SK-N-SH (cell line): ENCODE data around the gene CREBZF. TPM values are rescaled to one million over a fixed set of nuclear protein-coding genes. Genes with fewer than 3 reads are reported as not detected.
A peak's percentile ranks its signal among the peaks of the same experiment; 100 is the strongest.

Source experiments
- CTCF ChIA-PET: fragments of 300-600, 350-600 bp; formaldehyde crosslinking; extraction: SDS; loops from one replicate; lab custom pipeline; 2021; lab: Yijun Ruan, JAX
- POLR2A ChIA-PET: fragments of 350-600 bp; sonication (Branson Sonifier 250); formaldehyde crosslinking; extraction: SDS; loops from one replicate; lab custom pipeline; 2020; ENCODE audit warnings: antibody characterized with exemption, inconsistent platforms; lab: Yijun Ruan, JAX
- DNase-seq: peaks from one replicate; pipeline ENCODE4 v3.0.0; 2012
- H2AFZ ChIP-seq: fragments of 200-600 bp; sonication (generic); 2 replicates; pipeline ENCODE4 v1.8.1; 2016; ENCODE audit warnings: antibody characterized with exemption, mild to moderate bottlenecking, low read depth
- H3F3A ChIP-seq: fragments of 200-600 bp; sonication (generic); replicated peaks from 2 replicates; pipeline ENCODE3; 2016; ENCODE audit warnings: antibody characterized with exemption, mild to moderate bottlenecking; ENCODE audit not compliant: insufficient read depth
- H3K27ac ChIP-seq, 2 experiments: fragments of 200-500 bp in 1 of 2; fragments of 200-600 bp in 1 of 2; sonication (Bioruptor generic) in 1 of 2; sonication (generic), shearing (Covaris generic) in 1 of 2; 2 replicates each; pipeline versions ENCODE4 v1.5.1 to v1.6.1; 2014 to 2016; ENCODE audit warnings: low read depth in 2 of 2, inconsistent platforms in 1 of 2, low read length in 1 of 2, mild to moderate bottlenecking in 1 of 2, mixed read lengths in 1 of 2
- H3K27me3 ChIP-seq: fragments of 200-600 bp; sonication (generic), shearing (Covaris generic); 2 replicates; pipeline ENCODE4 v1.6.1; 2016; ENCODE audit warnings: mixed run types; ENCODE audit not compliant: insufficient read depth
- H3K36me3 ChIP-seq, 2 experiments: fragments of 200-500 bp in 1 of 2; fragments of 200-600 bp in 1 of 2; sonication (Bioruptor generic) in 1 of 2; sonication (generic) in 1 of 2; replicated peaks in 1 of 2; 2 replicates each; pipeline versions ENCODE3 to v1.5.1; 2014 to 2016; ENCODE audit warnings: low read length in 1 of 2, mild to moderate bottlenecking in 1 of 2; ENCODE audit not compliant: insufficient read depth in 2 of 2, control insufficient read depth in 1 of 2
- H3K4me1 ChIP-seq, 2 experiments: fragments of 200-500 bp in 1 of 2; fragments of 200-600 bp in 1 of 2; sonication (Bioruptor generic) in 1 of 2; sonication (generic), shearing (Covaris generic) in 1 of 2; 2 replicates each; pipeline versions ENCODE4 v1.5.1 to v1.6.1; 2014 to 2016; ENCODE audit warnings: low read depth in 1 of 2, low read length in 1 of 2, mixed run types in 1 of 2; ENCODE audit not compliant: insufficient read depth in 2 of 2, control insufficient read depth in 1 of 2
- H3K4me2 ChIP-seq: fragments of 200-600 bp; sonication (generic), shearing (Covaris generic); 2 replicates; pipeline ENCODE4 v1.6.1; 2017; ENCODE audit warnings: mixed run types
- H3K4me3 ChIP-seq, 2 experiments: fragments of 200-500 bp in 1 of 2; fragments of 200-600 bp in 1 of 2; sonication (Bioruptor generic) in 1 of 2; sonication (generic), shearing (Covaris generic) in 1 of 2; 2 replicates each; pipeline versions ENCODE4 v1.5.1 to v1.8.1; 2014 to 2016; ENCODE audit warnings: low read depth in 2 of 2, inconsistent platforms in 1 of 2, low read length in 1 of 2, mild to moderate bottlenecking in 1 of 2, mixed read lengths in 1 of 2, moderate library complexity in 1 of 2
- H3K79me2 ChIP-seq: fragments of 200-600 bp; sonication (generic); 2 replicates; pipeline ENCODE4 v1.8.1; 2017; ENCODE audit warnings: mild to moderate bottlenecking; ENCODE audit not compliant: insufficient read depth
- H3K9ac ChIP-seq: fragments of 200-600 bp; sonication (generic); 2 replicates; pipeline ENCODE4 v1.6.1; 2017; ENCODE audit warnings: mixed run types
- H3K9me2 ChIP-seq: fragments of 200-600 bp; sonication (generic); 2 replicates; pipeline ENCODE4 v1.6.1; 2017; ENCODE audit warnings: mixed run types
- H3K9me3 ChIP-seq: fragments of 200-600 bp; sonication (generic); 2 replicates; pipeline ENCODE4 v1.6.1; 2017; ENCODE audit warnings: mixed run types, mild to moderate bottlenecking, moderate library complexity
- H4K20me1 ChIP-seq: fragments of 200-600 bp; sonication (generic); 2 replicates; pipeline ENCODE4 v1.6.1; 2017; ENCODE audit warnings: mild to moderate bottlenecking, mixed run types; ENCODE audit not compliant: insufficient read depth
- CHD2 ChIP-seq: fragments of 150-350 bp; IDR thresholded peaks from 2 replicates; pipeline ENCODE4 v1.6.1; 2018; ENCODE audit warnings: low read length; ENCODE audit not compliant: partially characterized antibody
- EZH2phosphoT487 ChIP-seq: fragments of 200-600 bp; sonication (generic); IDR thresholded peaks from 2 replicates; pipeline ENCODE4 v1.6.1; 2017; ENCODE audit warnings: low read depth, mixed run types, mild to moderate bottlenecking, antibody characterized with exemption, moderate library complexity, borderline replicate concordance
- FOXJ3 ChIP-seq: sonication (generic); formaldehyde crosslinking; IDR thresholded peaks from 2 replicates; pipeline ENCODE4 v1.5.1; 2020; ENCODE audit warnings: mild to moderate bottlenecking, missing genetic modification reagents
- FOXM1 ChIP-seq: IDR thresholded peaks from 2 replicates; pipeline ENCODE4 v1.4.0; 2012; ENCODE audit warnings: low read depth, mild to moderate bottlenecking
- GABPA ChIP-seq: IDR thresholded peaks from 2 replicates; pipeline ENCODE4 v1.4.0; 2012; ENCODE audit warnings: low read depth, mild to moderate bottlenecking
- GATA2 ChIP-seq: sonication (generic); formaldehyde crosslinking; IDR thresholded peaks from 2 replicates; pipeline ENCODE4 v1.5.0; 2020; ENCODE audit warnings: mild to moderate bottlenecking, missing genetic modification reagents
- JUND ChIP-seq: IDR thresholded peaks from 2 replicates; pipeline ENCODE4 v1.4.0; 2012
- MAX ChIP-seq: IDR thresholded peaks from 2 replicates; pipeline ENCODE4 v1.4.0; 2012; ENCODE audit warnings: low read depth
- MEF2A ChIP-seq: IDR thresholded peaks from 2 replicates; pipeline ENCODE4 v1.4.0; 2012; ENCODE audit warnings: low read depth, borderline replicate concordance
- NFIC ChIP-seq: IDR thresholded peaks from 2 replicates; pipeline ENCODE4 v1.4.0; 2012; ENCODE audit warnings: borderline replicate concordance
- NRF1 ChIP-seq: IDR thresholded peaks from 2 replicates; pipeline ENCODE4 v1.6.1; 2012; ENCODE audit warnings: low read depth, mild to moderate bottlenecking, low read length
- POLR2AphosphoS5 ChIP-seq: IDR thresholded peaks from 2 replicates; pipeline ENCODE4 v1.6.1; 2012; ENCODE audit warnings: low read depth, low read length
- RAD21 ChIP-seq: IDR thresholded peaks from 2 replicates; pipeline ENCODE4 v1.6.1; 2012; ENCODE audit warnings: mild to moderate bottlenecking, low read length
- RCOR1 ChIP-seq: fragments of 150-350 bp; IDR thresholded peaks from 2 replicates; pipeline ENCODE4 v1.6.1; 2017; ENCODE audit warnings: antibody characterized with exemption, low read length
- RFX5 ChIP-seq: IDR thresholded peaks from 2 replicates; pipeline ENCODE4 v1.6.1; 2012; ENCODE audit warnings: mild to moderate bottlenecking, improper control_type of control experiment, low read length
- RXRA ChIP-seq: IDR thresholded peaks from 2 replicates; pipeline ENCODE4 v1.4.0; 2012; ENCODE audit warnings: low read depth, mild to moderate bottlenecking, borderline replicate concordance
- SMC3 ChIP-seq: IDR thresholded peaks from 2 replicates; pipeline ENCODE4 v1.6.1; 2012; ENCODE audit warnings: low read depth, low read length, improper control_type of control experiment
- TAF1 ChIP-seq: IDR thresholded peaks from 2 replicates; pipeline ENCODE4 v1.6.1; 2012; ENCODE audit warnings: low read depth, mild to moderate bottlenecking, low read length, moderate library complexity, borderline replicate concordance
- TCF12 ChIP-seq: IDR thresholded peaks from 2 replicates; pipeline ENCODE4 v1.4.0; 2012
- TEAD4 ChIP-seq: IDR thresholded peaks from 2 replicates; pipeline ENCODE4 v1.4.0; 2012; ENCODE audit warnings: mild to moderate bottlenecking, borderline replicate concordance; ENCODE audit not compliant: insufficient read depth
- USF2 ChIP-seq: fragments of 150-350 bp; IDR thresholded peaks from 2 replicates; pipeline ENCODE4 v1.6.1; 2017; ENCODE audit warnings: antibody characterized with exemption, low read length, low read depth, borderline replicate concordance
- YY1 ChIP-seq: IDR thresholded peaks from 2 replicates; pipeline ENCODE4 v1.4.0; 2012; ENCODE audit warnings: low read depth, mild to moderate bottlenecking
- WGBS: methylation state at CpG from one replicate; pipeline ENCODE4 v1.1.6; 2017; ENCODE audit warnings: low lambda C conversion rate; 5-methylcytosine and 5-hydroxymethylcytosine counted together
- polyA plus RNA-seq, 3 experiments: library from polyadenylated mRNA; depleted of rRNA; stranded (reverse); fragments of >200 nt; gene quantifications; 2 replicates each; pipeline ENCODE4 v1.2.3, GENCODE V29; 2012
- TF ChIP-seq, protein P1 (sequence below): fragments of 200-600 bp; sonication (generic); IDR thresholded peaks from 2 replicates; pipeline ENCODE4 v1.6.1; 2017; ENCODE audit warnings: antibody characterized with exemption, mild to moderate bottlenecking, moderate library complexity
- TF ChIP-seq, protein P2 (sequence below): IDR thresholded peaks from 2 replicates; pipeline ENCODE4 v1.6.1; 2012; ENCODE audit warnings: mild to moderate bottlenecking, low read depth, low read length, moderate library complexity
- TF ChIP-seq, protein P3 (sequence below): IDR thresholded peaks from 2 replicates; pipeline ENCODE4 v1.4.0; 2012; ENCODE audit warnings: low read depth, borderline replicate concordance

CREBZF gene
- polyA plus RNA-seq, 1 of the 3 experiments (the other 2 are of a cell fraction), result 50.5 TPM

DNA sequence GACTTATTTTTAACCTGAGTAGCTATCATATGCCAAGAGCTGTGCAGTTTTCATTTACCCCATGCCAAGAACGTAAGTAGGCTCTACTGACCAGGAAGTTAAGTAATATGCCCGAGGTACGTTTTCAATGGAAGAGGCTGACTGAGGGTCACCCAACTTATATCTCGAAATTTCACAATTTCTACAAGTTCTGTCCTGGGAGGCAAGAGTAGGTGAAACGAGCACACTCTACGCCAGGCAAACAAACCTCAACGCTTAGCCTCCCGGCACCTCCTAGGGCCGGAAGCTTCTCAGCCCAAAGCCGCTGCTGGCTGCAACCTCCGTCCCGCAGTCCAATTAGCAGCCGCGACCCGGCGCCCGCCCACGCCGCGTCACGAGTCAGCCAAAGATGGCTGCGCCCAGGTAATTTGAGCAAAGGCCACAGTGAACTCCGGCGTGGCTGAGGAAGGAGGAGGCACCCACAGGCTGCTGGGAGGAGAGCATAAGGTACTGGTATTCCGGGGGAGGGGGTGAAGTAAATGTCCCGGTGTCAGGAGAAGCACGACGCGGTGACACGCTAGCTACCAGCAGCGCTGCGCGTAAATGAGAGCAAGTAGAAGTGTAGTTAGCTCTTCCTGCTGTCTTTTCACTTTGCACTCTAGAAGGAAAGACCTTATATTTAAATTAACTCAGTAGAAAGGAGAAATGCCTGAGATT is 17.2 kb downstream of the CREBZF start, which contains the start of gene TMEM126A:
TMEM126A (plus strand) TSS at position 364 of the 696 bp plus-strand sequence. CDS start 2,289 bp downstream, outside the sequence.
- H3K27me3 ChIP-seq, result no peaks in the 10 kb centered on the region
- H3K4me1 ChIP-seq, result peaks cover 7 to 17% of the 10 kb centered on the region in 2 experiments; a peak in 3 of 4 replicates
- 3% methylated on average over 31 of the region's 33 CpGs for WGBS
- H3K9ac ChIP-seq, result peak within 1 kb of the TSS; percentile 79
- DNase-seq, result peak; percentile 84
- CTCF ChIA-PET, result interaction anchor here (0.5 to 1.7 kb wide), 5 partner anchors 10 to 29 kb away, joined by 3 to 6 read pairs (median 3); no protein-coding TSS in a partner anchor
- peak within 1 kb of the TSS; percentile 65 for H3K4me2 ChIP-seq
- H3K79me2 ChIP-seq, result peaks cover 24% of the 10 kb centered on the region
- no peaks in the 10 kb centered on the region for H3K9me3 ChIP-seq
- H3F3A ChIP-seq, result peaks cover 12% of the 10 kb centered on the region
- peak within 1 kb of the TSS; percentile 75 to 91 for H3K4me3 ChIP-seq
- peak within 1 kb of the TSS; percentile 61 to 88 for H3K27ac ChIP-seq
- H3K9me2 ChIP-seq, result no peaks in the 10 kb centered on the region
- no peaks in the 10 kb centered on the region for H4K20me1 ChIP-seq
- H2AFZ ChIP-seq, result peak within 1 kb of the TSS; percentile 77
- POLR2A ChIA-PET, result interaction anchor here (1.3 to 2.2 kb wide), 5 partner anchors 10 to 38 kb away, joined by 4 to 23 read pairs (median 9); partner anchors contain the start of genes CCDC89, CREBZF, DLG2 and TMEM126B
- H3K36me3 ChIP-seq, result peaks cover 0 to 12% of the 10 kb centered on the region in 2 experiments
- no peak for TF ChIP-seq FOXJ3 (CRISPR knock-in tag)
- TF ChIP-seq RFX5, result peak; percentile 37; the same call in 1 of the 2 replicates
- TF ChIP-seq, protein P1, sequence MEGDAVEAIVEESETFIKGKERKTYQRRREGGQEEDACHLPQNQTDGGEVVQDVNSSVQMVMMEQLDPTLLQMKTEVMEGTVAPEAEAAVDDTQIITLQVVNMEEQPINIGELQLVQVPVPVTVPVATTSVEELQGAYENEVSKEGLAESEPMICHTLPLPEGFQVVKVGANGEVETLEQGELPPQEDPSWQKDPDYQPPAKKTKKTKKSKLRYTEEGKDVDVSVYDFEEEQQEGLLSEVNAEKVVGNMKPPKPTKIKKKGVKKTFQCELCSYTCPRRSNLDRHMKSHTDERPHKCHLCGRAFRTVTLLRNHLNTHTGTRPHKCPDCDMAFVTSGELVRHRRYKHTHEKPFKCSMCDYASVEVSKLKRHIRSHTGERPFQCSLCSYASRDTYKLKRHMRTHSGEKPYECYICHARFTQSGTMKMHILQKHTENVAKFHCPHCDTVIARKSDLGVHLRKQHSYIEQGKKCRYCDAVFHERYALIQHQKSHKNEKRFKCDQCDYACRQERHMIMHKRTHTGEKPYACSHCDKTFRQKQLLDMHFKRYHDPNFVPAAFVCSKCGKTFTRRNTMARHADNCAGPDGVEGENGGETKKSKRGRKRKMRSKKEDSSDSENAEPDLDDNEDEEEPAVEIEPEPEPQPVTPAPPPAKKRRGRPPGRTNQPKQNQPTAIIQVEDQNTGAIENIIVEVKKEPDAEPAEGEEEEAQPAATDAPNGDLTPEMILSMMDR, result no peak
- no peak for TF ChIP-seq SMC3
- no peak; the same call in 1 of the 2 replicates for TF ChIP-seq RAD21
- TF ChIP-seq GATA2 (CRISPR knock-in tag), result no peak
- TF ChIP-seq NFIC, result no peak; the same call in 1 of the 2 replicates
- TF ChIP-seq POLR2AphosphoS5, result peak; percentile 95
- TF ChIP-seq YY1, result peak; percentile 97
- TF ChIP-seq, protein P2, sequence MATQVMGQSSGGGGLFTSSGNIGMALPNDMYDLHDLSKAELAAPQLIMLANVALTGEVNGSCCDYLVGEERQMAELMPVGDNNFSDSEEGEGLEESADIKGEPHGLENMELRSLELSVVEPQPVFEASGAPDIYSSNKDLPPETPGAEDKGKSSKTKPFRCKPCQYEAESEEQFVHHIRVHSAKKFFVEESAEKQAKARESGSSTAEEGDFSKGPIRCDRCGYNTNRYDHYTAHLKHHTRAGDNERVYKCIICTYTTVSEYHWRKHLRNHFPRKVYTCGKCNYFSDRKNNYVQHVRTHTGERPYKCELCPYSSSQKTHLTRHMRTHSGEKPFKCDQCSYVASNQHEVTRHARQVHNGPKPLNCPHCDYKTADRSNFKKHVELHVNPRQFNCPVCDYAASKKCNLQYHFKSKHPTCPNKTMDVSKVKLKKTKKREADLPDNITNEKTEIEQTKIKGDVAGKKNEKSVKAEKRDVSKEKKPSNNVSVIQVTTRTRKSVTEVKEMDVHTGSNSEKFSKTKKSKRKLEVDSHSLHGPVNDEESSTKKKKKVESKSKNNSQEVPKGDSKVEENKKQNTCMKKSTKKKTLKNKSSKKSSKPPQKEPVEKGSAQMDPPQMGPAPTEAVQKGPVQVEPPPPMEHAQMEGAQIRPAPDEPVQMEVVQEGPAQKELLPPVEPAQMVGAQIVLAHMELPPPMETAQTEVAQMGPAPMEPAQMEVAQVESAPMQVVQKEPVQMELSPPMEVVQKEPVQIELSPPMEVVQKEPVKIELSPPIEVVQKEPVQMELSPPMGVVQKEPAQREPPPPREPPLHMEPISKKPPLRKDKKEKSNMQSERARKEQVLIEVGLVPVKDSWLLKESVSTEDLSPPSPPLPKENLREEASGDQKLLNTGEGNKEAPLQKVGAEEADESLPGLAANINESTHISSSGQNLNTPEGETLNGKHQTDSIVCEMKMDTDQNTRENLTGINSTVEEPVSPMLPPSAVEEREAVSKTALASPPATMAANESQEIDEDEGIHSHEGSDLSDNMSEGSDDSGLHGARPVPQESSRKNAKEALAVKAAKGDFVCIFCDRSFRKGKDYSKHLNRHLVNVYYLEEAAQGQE, result no peak
- TF ChIP-seq FOXM1, result no peak
- peak; percentile 69 for TF ChIP-seq MAX
- TF ChIP-seq, protein P3, sequence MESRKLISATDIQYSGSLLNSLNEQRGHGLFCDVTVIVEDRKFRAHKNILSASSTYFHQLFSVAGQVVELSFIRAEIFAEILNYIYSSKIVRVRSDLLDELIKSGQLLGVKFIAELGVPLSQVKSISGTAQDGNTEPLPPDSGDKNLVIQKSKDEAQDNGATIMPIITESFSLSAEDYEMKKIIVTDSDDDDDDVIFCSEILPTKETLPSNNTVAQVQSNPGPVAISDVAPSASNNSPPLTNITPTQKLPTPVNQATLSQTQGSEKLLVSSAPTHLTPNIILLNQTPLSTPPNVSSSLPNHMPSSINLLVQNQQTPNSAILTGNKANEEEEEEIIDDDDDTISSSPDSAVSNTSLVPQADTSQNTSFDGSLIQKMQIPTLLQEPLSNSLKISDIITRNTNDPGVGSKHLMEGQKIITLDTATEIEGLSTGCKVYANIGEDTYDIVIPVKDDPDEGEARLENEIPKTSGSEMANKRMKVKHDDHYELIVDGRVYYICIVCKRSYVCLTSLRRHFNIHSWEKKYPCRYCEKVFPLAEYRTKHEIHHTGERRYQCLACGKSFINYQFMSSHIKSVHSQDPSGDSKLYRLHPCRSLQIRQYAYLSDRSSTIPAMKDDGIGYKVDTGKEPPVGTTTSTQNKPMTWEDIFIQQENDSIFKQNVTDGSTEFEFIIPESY, result no peak
- TF ChIP-seq MEF2A, result no peak
- peak; percentile 73 for TF ChIP-seq CHD2
- TF ChIP-seq RXRA, result no peak
- no peak for TF ChIP-seq NRF1
- no peak for TF ChIP-seq TEAD4
- TF ChIP-seq RCOR1, result no peak
- peak; percentile 80 for TF ChIP-seq TAF1
- TF ChIP-seq JUND, result no peak
- no peak for TF ChIP-seq USF2
- TF ChIP-seq GABPA, result peak; percentile 81
- TF ChIP-seq TCF12, result no peak
- no peak for TF ChIP-seq EZH2phosphoT487
